GM12872 (cell line): ENCODE measurements around the gene SPINK4.

Experiments
- TF ChIP-seq, protein P1 (sequence below): IDR thresholded peaks from 3 replicates; pipeline ENCODE4 v1.5.1; 2011; ENCODE audit warnings: low read depth, mild to moderate bottlenecking, low read length, moderate library complexity; ENCODE audit not compliant: insufficient read depth

The SPINK4 gene

DNA sequence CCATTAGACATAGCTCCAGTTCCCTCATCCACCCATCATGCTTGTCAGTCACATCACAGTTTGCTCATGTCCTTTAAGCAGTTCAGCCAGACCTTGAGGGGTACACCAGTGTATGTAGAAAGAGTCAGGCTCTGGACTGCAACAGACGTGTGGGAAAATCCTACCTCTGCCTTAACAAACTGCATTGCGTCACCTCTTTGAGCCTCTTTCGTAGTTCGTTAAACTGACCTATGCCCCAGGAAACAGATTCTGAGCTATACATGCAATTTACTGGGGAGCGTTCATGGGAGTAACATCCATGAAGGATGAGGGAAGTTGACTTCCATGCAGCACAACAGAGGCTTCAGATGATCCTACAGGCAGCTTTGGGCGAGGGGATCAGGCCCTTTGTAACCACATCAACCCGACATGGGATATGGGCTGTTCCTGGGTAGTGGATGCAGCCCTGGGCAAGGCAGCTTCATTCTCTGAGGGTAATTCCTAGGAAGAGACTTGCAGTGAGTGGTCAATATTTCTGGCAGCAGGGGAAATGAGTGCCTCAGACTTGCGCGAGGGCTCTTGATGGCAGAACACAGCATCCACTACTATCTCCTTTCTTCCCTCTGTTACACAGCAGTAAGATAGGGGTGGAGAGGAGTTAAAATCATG lies 4.3 kb downstream of the SPINK4 start:
- TF ChIP-seq, protein P1, sequence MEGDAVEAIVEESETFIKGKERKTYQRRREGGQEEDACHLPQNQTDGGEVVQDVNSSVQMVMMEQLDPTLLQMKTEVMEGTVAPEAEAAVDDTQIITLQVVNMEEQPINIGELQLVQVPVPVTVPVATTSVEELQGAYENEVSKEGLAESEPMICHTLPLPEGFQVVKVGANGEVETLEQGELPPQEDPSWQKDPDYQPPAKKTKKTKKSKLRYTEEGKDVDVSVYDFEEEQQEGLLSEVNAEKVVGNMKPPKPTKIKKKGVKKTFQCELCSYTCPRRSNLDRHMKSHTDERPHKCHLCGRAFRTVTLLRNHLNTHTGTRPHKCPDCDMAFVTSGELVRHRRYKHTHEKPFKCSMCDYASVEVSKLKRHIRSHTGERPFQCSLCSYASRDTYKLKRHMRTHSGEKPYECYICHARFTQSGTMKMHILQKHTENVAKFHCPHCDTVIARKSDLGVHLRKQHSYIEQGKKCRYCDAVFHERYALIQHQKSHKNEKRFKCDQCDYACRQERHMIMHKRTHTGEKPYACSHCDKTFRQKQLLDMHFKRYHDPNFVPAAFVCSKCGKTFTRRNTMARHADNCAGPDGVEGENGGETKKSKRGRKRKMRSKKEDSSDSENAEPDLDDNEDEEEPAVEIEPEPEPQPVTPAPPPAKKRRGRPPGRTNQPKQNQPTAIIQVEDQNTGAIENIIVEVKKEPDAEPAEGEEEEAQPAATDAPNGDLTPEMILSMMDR = no peak

DNA sequence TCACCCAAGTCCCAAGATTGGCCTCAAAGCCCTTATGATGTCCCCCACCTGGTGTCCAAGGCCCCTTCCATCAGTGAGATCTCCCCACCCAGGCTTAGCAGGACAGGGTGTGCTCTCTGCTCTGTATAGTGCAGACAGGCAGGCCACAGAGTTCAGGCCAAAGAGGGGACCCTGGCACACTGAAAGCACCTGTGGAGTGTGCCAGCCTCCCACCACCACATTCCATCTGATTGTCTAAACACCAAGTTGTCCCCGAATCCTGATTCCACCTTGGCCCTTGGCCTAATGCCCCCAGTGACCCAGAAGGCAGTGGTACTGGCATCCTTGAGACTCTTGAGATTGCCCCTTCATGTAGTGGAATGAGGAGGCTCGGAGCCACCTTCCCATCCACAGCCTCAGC lies 5.4 kb downstream of the SPINK4 start:
- TF ChIP-seq, protein P1 = no peak

DNA sequence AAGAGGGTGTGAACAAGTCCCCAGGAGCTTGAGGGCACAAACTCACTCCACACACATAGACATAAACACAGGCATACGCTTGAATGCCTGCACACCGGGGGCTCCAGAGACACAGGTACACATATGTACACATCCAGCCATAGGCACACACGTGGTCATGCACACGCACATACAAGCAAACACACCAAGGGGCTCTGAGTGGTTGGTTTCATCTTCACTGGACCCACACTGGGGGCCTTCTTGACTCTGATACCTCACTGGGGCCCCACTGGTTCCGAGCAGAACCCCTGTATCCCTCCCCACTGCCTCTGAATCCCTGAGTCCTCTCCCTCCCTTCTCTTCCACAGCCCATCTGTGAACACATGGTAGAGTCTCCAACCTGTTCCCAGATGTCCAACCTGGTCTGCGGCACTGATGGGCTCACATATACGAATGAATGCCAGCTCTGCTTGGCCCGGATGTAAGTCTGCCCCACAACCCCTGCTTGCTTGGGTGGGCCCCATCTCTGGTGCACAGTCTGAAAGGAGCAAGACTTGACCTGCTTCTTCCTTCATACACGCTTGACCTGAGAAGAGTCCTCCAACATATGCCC lies 6.4 kb downstream of the SPINK4 start:
- TF ChIP-seq, protein P1 = no peak

DNA sequence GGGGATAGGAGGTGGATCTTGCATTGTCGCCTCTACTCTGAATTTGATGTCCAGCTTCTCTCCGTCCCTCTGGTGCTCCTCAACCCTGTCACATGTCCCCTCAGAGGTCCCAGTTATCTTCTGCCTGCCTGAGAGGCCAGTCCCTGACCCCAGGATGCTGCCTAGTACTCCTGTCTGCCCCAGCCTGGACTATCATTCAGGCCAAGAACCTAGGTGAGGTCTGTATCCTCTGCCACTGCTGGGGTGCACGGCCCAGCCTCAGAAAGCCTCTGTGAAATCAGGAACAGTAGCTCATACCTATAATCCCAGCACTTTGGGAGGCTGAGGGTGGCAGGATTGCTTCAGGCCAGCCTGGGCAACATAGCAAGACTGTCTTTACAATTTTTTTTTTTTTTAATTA lies 8.6 kb downstream of the SPINK4 start:
- TF ChIP-seq, protein P1 = no peak

DNA sequence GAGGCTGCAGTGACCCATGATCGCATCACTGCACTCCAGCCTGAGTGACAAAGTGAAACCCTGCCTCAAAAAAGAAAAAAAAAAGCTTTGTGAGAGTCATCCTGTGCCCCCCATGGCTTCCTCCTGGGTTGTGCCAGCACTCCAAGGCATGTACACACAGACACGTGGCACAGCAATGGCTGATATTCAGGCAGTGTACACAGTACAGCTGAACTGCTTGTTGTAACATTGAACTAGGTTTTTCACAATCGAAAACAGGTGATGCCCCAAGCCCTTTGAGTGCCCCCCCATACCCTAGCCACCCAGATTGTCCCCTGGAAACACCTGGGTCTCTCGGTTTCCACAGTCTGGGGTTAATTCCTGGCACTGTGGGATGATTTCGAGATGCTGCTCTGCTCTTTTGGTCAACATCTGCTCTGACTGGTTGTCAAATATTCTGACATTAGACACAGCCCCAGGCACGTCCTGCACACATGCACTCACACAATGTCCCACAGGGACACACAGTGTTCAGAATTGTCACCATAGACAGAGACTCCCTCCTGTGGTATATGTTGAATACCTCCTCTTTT lies 9.2 kb downstream of the SPINK4 start:
- TF ChIP-seq, protein P1 = no peak

DNA sequence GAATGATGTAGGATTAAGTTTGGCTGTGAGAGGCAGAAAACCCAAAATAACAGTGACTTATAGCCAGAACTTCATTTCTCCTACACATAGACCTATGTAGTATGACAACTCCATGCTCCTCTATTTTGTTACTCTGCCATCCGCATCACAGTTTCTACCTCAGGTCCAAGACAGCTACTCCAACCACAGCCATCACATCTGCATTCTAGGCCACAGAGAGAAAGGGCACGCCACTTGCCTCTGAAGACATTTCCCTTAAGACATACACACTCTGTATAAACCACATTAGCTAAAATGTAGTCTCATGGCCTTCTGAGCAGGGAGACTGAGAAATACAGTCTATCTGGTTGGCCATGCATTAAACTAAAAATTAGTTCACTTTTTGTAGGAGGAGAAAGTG lies 10.0 kb downstream of the SPINK4 start:
- TF ChIP-seq, protein P1 = no peak

DNA sequence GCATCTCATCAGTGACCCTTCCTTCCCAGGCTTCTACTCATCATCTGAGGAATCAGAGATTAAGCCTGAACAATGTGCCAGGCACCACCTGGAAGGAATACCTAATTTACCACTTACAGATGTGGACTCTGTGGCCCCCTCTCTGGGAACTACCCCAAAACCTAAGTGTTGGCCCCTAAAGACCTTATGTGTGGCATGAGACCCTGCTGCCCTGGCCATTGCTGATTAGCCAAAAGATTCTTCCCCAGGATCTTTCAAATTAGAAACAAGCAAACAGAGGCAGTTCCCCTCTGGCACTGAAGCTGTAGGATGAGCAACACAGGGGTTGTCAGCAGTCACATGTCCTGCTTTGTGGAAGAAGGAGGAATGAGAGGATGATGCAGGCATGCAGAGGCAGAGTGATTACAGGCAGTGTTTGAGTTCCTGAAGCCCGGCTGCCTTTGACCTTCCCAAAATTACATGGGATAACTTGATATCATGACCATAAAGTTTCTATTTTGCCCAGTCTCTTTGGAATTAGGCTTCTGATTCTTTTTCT lies 10.6 kb downstream of the SPINK4 start:
- TF ChIP-seq, protein P1 = no peak
